ENCODE measurements around the gene DOCK6.

DOCK6 gene

GRCh38 chr19:11177592-11177991 is 84.7 kb downstream of the DOCK6 start:
- TF ChIP-seq CTCF (IDR thresholded peaks at IDR 0.05; ENCODE audit: insufficient read depth, low read depth, low read length, missing control alignments), result no peak
- H3K4me3 ChIP-seq (ENCODE audit: low read length), result no peak overlapping the region
- DNase-seq (ENCODE audit: low read depth), result no peak

- no peak overlapping the region for H3K4me3 ChIP-seq (ENCODE audit: low read length)
- no peak for TF ChIP-seq CTCF (IDR thresholded peaks at IDR 0.05; ENCODE audit: insufficient read depth, low read depth, low read length, missing control alignments)
- DNase-seq (ENCODE audit: low read depth), result no peak
Measured at GRCh38 chr19:11176466-11177193, 85.7 kb downstream of the DOCK6 start.

GRCh38 chr19:11175920-11176319 is 86.4 kb downstream of the DOCK6 start:
- H3K4me3 ChIP-seq (ENCODE audit: low read length), result no peak overlapping the region
- no peak for TF ChIP-seq CTCF (IDR thresholded peaks at IDR 0.05; ENCODE audit: insufficient read depth, low read depth, low read length, missing control alignments)
- no peak for DNase-seq (ENCODE audit: low read depth)

GRCh38 chr19:11174336-11174735 is 88.0 kb downstream of the DOCK6 start:
- TF ChIP-seq CTCF (IDR thresholded peaks at IDR 0.05; ENCODE audit: insufficient read depth, low read depth, low read length, missing control alignments), result no peak
- DNase-seq (ENCODE audit: low read depth), result no peak
- H3K4me3 ChIP-seq (ENCODE audit: low read length), result no peak overlapping the region

- no peak for TF ChIP-seq CTCF (IDR thresholded peaks at IDR 0.05; ENCODE audit: insufficient read depth, low read depth, low read length, missing control alignments)
- no peak for DNase-seq (ENCODE audit: low read depth)
- H3K4me3 ChIP-seq (ENCODE audit: low read length), result no peak overlapping the region
Measured at GRCh38 chr19:11173516-11174155, 88.7 kb downstream of the DOCK6 start.

GRCh38 chr19:11172576-11172975 is 89.7 kb downstream of the DOCK6 start:
- no peak for TF ChIP-seq CTCF (IDR thresholded peaks at IDR 0.05; ENCODE audit: insufficient read depth, low read depth, low read length, missing control alignments)
- DNase-seq (ENCODE audit: low read depth), result no peak
- no peak overlapping the region for H3K4me3 ChIP-seq (ENCODE audit: low read length)

- no peak for TF ChIP-seq CTCF (IDR thresholded peaks at IDR 0.05; ENCODE audit: insufficient read depth, low read depth, low read length, missing control alignments)
- H3K4me3 ChIP-seq (ENCODE audit: low read length), result no peak overlapping the region
- no peak for DNase-seq (ENCODE audit: low read depth)
Measured at GRCh38 chr19:11171144-11171543, 91.2 kb downstream of the DOCK6 start.
